WTC11 (cell line): Measurements from ENCODE around the gene ADGRB3. TPM values are rescaled to one million over a fixed set of nuclear protein-coding genes. Genes with fewer than 3 reads are reported as not detected.

Experiments
- ATAC-seq: fragments of 200-7000 bp; cut with Tn5 transposase; 2 replicates; pipeline ENCODE4 v1.10.0; 2021; ENCODE audit warnings: mild to moderate bottlenecking, moderate library complexity
- CTCF ChIA-PET: fragments of 300-600 bp; sonication (Branson Sonifier 250); formaldehyde crosslinking; loops from one replicate; lab custom pipeline; 2021; ENCODE audit warnings: antibody characterized with exemption; lab: Charles Lee
- POLR2A ChIA-PET: fragments of 350-600 bp; sonication (Branson Sonifier 250); formaldehyde crosslinking; loops from one replicate; lab custom pipeline; 2021; ENCODE audit warnings: antibody characterized with exemption; lab: Charles Lee
- DNase-seq: peaks from one replicate; pipeline ENCODE4 v3.0.0; 2021; ENCODE audit warnings: low spot score
- H3K27ac Mint-ChIP-seq: 2 replicates; pipeline ENCODE4 v1.8.0; 2021; ENCODE audit warnings: mixed read lengths
- H3K27me3 Mint-ChIP-seq: 2 replicates; pipeline ENCODE4 v1.8.0; 2021; ENCODE audit warnings: low read depth, mild to moderate bottlenecking, moderate library complexity, mixed read lengths
- H3K36me3 Mint-ChIP-seq: 2 replicates; pipeline ENCODE4 v1.8.0; 2021; ENCODE audit warnings: mixed read lengths
- H3K4me1 Mint-ChIP-seq: 2 replicates; pipeline ENCODE4 v1.8.0; 2022; ENCODE audit warnings: mixed read lengths
- H3K4me3 Mint-ChIP-seq: 2 replicates; pipeline ENCODE4 v1.8.0; 2021; ENCODE audit warnings: mild to moderate bottlenecking, moderate library complexity, mixed read lengths
- H3K9me3 Mint-ChIP-seq: 2 replicates; pipeline ENCODE4 v1.8.0; 2021; ENCODE audit warnings: mixed read lengths
- ARID4B ChIP-seq: sonication (generic); formaldehyde crosslinking; IDR thresholded peaks from 2 replicates; pipeline ENCODE4 v1.8.0; 2023; ENCODE audit warnings: missing genetic modification reagents, mild to moderate bottlenecking, borderline replicate concordance
- CBFB ChIP-seq: sonication (generic); formaldehyde crosslinking; IDR thresholded peaks from 2 replicates; pipeline ENCODE4 v1.8.1; 2022; ENCODE audit warnings: mild to moderate bottlenecking, low read depth, missing genetic modification reagents
- CTCF ChIP-seq: fragments of 200-600 bp; IDR thresholded peaks from 2 replicates; pipeline ENCODE4 v1.8.0; 2022; ENCODE audit warnings: antibody characterized with exemption
- E2F5 ChIP-seq: sonication (generic); formaldehyde crosslinking; IDR thresholded peaks from 2 replicates; pipeline ENCODE4 v1.8.1; 2022; ENCODE audit warnings: mild to moderate bottlenecking, moderate library complexity, missing genetic modification reagents
- FOXJ3 ChIP-seq: sonication (generic); formaldehyde crosslinking; IDR thresholded peaks from 2 replicates; pipeline ENCODE4 v1.9.0; 2021; ENCODE audit warnings: missing genetic modification reagents, mild to moderate bottlenecking, borderline replicate concordance
- FOXP4 ChIP-seq: sonication (generic); formaldehyde crosslinking; IDR thresholded peaks from 2 replicates; pipeline ENCODE4 v1.8.0; 2022; ENCODE audit warnings: mild to moderate bottlenecking, missing genetic modification reagents
- GABPB1 ChIP-seq: sonication (generic); formaldehyde crosslinking; IDR thresholded peaks from 2 replicates; pipeline ENCODE4 v1.8.1; 2023; ENCODE audit warnings: mild to moderate bottlenecking, missing genetic modification reagents
- GRHL2 ChIP-seq: fragments of 250-450 bp; sonication (Bioruptor Pico); IDR thresholded peaks from 2 replicates; pipeline ENCODE4 v1.8.0; 2022; ENCODE audit warnings: mild to moderate bottlenecking, moderate library complexity; ENCODE audit not compliant: insufficient replicate concordance, severe bottlenecking
- GTF2I ChIP-seq: fragments of 250-450 bp; sonication (Bioruptor Pico); conservative IDR thresholded peaks from 2 replicates; pipeline ENCODE4 v1.4.0; 2021; ENCODE audit warnings: mild to moderate bottlenecking
- HMGXB4 ChIP-seq: sonication (generic); formaldehyde crosslinking; IDR thresholded peaks from 2 replicates; pipeline ENCODE4 v1.8.1; 2023; ENCODE audit warnings: mild to moderate bottlenecking, moderate library complexity, missing genetic modification reagents
- PRDM15 ChIP-seq: sonication (generic); formaldehyde crosslinking; IDR thresholded peaks from 2 replicates; pipeline ENCODE4 v1.8.0; 2022; ENCODE audit warnings: missing genetic modification reagents
- PREB ChIP-seq: sonication (generic); formaldehyde crosslinking; IDR thresholded peaks from 2 replicates; pipeline ENCODE4 v1.8.1; 2022; ENCODE audit warnings: mild to moderate bottlenecking, missing genetic modification reagents, moderate library complexity, borderline replicate concordance
- RELA ChIP-seq: sonication (generic); formaldehyde crosslinking; IDR thresholded peaks from 2 replicates; pipeline ENCODE4 v1.8.1; 2022; ENCODE audit warnings: missing genetic modification reagents, mild to moderate bottlenecking, borderline replicate concordance
- TEAD1 ChIP-seq: sonication (generic); formaldehyde crosslinking; IDR thresholded peaks from 2 replicates; pipeline ENCODE4 v1.8.0; 2022; ENCODE audit warnings: mild to moderate bottlenecking, missing genetic modification reagents
- TP53 ChIP-seq: sonication (generic); formaldehyde crosslinking; IDR thresholded peaks from 2 replicates; pipeline ENCODE4 v1.8.1; 2023; ENCODE audit warnings: mild to moderate bottlenecking, missing genetic modification reagents
- ZNF121 ChIP-seq: sonication (generic); formaldehyde crosslinking; IDR thresholded peaks from 2 replicates; pipeline ENCODE4 v1.8.0; 2023; ENCODE audit warnings: missing genetic modification reagents
- ZNF232 ChIP-seq: sonication (generic); formaldehyde crosslinking; IDR thresholded peaks from 2 replicates; pipeline ENCODE4 v1.8.0; 2022; ENCODE audit warnings: mild to moderate bottlenecking, missing genetic modification reagents
- ZNF396 ChIP-seq: fragments of 250-450 bp; sonication (Bioruptor Pico); IDR thresholded peaks from 2 replicates; pipeline ENCODE4 v1.8.0; 2021; ENCODE audit warnings: mild to moderate bottlenecking, moderate library complexity, borderline replicate concordance
- ZNF671 ChIP-seq: fragments of 250-450 bp; sonication (Bioruptor Pico); IDR thresholded peaks from 2 replicates; pipeline ENCODE4 v1.8.0; 2021; ENCODE audit warnings: mild to moderate bottlenecking
- total RNA-seq: library from RNA; stranded (reverse); gene quantifications from 3 replicates; pipeline ENCODE4 v1.2.3, GENCODE V29; 2021

The ADGRB3 gene
- total RNA-seq, 1 experiment from 2014 or later, result 1.9 TPM

- ChIA-PET POLR2A (no interaction called here), CTCF (no interaction called here)
- H3K9me3 Mint-ChIP-seq, result no peaks in the 10 kb centered on the region
- H3K4me1 Mint-ChIP-seq, result peaks cover 5% of the 10 kb centered on the region; the same call in 1 of the 2 replicates
- no peak for TF ChIP-seq ZNF396 (CRISPR knock-in tag)
- no peak for TF ChIP-seq GABPB1 (CRISPR knock-in tag)
- TF ChIP-seq E2F5, result no peak
- no peak for TF ChIP-seq RELA (CRISPR knock-in tag)
- TF ChIP-seq GRHL2 (CRISPR knock-in tag), result no peak
- TF ChIP-seq CTCF, result no peak
- no peak for TF ChIP-seq ZNF232 (CRISPR knock-in tag)
- DNase-seq (no peak), ATAC-seq (no peak)
- no peaks in the 10 kb centered on the region for H3K27me3 Mint-ChIP-seq
- no peak overlapping the region for H3K27ac Mint-ChIP-seq
- H3K36me3 Mint-ChIP-seq, result no peaks in the 10 kb centered on the region
- no peak overlapping the region for H3K4me3 Mint-ChIP-seq
Measured at GRCh38 chr6:69022993-69023392, 387.9 kb downstream of the ADGRB3 start.

- Mint-ChIP-seq H3K4me1 (peaks cover 5% of the 10 kb centered on the region; the same call in 1 of the 2 replicates), H3K4me3 (no peak overlapping the region), H3K27me3 (no peaks in the 10 kb centered on the region), H3K27ac (no peak overlapping the region), H3K9me3 (no peaks in the 10 kb centered on the region), H3K36me3 (no peaks in the 10 kb centered on the region)
- DNase-seq, result no peak
- no peak for ATAC-seq
- ChIA-PET CTCF (no interaction called here), POLR2A (no interaction called here)
- TF ChIP-seq ZNF121 (CRISPR knock-in tag) (no peak), ZNF396 (CRISPR knock-in tag) (no peak), ZNF232 (CRISPR knock-in tag) (no peak), ARID4B (CRISPR knock-in tag) (no peak), FOXJ3 (CRISPR knock-in tag) (no peak), GTF2I (no peak), TEAD1 (CRISPR knock-in tag) (no peak), FOXP4 (no peak), PREB (no peak), HMGXB4 (CRISPR knock-in tag) (no peak), TP53 (CRISPR knock-in tag) (no peak), PRDM15 (CRISPR knock-in tag) (no peak), CBFB (CRISPR knock-in tag) (no peak), ZNF671 (no peak)
Measured at GRCh38 chr6:69026243-69026642, 391.2 kb downstream of the ADGRB3 start.
